Measurements from ENCODE around the gene SEC14L1.

SEC14L1 gene

GRCh38 chr17:77217123-77217522, 76.4 kb downstream of the SEC14L1 start:
- DNase-seq = no peak

- no peak for DNase-seq
Observed at GRCh38 chr17:77217566-77217965, 76.8 kb downstream of the SEC14L1 start.

DNA sequence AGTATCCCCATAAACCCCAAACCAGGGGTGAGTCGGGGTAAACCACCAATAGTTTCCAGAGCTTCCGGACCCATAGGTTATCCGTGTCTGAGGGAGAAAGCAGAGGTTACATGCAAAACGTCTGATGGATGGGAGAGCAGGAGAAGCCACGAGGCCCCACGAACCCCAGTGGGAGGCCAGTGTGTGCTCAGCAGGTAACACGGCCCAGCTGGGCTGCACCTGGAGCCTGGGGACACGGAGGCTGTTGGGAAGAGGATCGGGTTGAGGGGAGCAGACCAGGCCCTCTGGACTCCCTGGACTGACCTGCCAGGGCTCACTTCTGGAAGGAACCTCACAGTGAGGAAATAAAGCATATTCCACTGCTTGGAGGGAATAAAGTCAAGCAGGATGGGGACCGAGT, 78.1 kb downstream of the SEC14L1 start:
- DNase-seq = no peak

- DNase-seq = no peak
Observed at GRCh38 chr17:77222356-77222755, 81.6 kb downstream of the SEC14L1 start.

- DNase-seq = no peak
Observed at GRCh38 chr17:77223642-77224420, 83.1 kb downstream of the SEC14L1 start.

GRCh38 chr17:77225265-77225664, 84.5 kb downstream of the SEC14L1 start:
- no peak for DNase-seq

DNA sequence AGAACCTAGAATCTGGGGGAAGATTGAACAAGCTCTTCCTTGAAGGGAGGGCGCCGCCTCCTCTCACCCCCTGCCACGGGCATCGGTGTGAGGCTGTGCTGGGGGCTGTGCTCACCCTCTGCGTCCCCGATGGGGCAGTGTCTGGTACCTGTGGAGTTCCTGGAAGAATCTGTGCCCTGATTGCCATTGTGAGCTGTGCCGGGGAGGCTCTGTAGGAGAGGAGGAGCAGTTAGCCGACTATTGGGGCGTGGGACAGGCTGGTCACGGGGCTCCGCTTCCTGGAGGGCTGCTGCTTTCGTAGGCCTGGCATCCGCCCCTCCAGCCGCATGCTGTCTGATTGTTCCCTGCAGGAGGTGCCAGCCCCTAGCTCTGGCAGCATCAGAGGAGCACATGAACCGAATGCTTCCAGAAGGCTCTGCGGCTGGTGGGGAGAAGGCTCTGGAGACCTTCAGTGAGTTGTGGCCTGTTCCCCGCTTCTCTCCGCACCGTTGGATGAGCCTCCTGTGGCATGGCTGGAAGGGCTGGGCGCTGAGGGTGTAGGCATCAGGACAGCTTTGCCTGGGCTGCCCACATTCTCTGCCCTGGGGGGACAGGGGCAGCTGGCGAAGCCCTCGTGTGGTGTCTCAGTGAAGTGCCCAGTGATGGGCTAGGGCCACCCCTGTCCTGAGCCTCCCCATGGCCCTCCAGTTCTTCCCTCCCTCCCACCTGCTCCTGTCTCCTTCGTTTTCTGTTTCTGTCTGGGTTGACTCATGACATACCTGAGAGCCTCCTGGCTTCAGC, 86.9 kb downstream of the SEC14L1 start:
- no peak for DNase-seq

GRCh38 chr17:77228241-77228752, 87.5 kb downstream of the SEC14L1 start:
- no peak for DNase-seq

- no peak for DNase-seq
Observed at GRCh38 chr17:77228816-77229215, 88.0 kb downstream of the SEC14L1 start.

- no peak for DNase-seq
Observed at GRCh38 chr17:77229786-77230435, 89.1 kb downstream of the SEC14L1 start.

- no peak for DNase-seq
Observed at GRCh38 chr17:77230436-77230830, 89.7 kb downstream of the SEC14L1 start.

GRCh38 chr17:77231076-77231871, 90.5 kb downstream of the SEC14L1 start:
- DNase-seq = no peak

DNA sequence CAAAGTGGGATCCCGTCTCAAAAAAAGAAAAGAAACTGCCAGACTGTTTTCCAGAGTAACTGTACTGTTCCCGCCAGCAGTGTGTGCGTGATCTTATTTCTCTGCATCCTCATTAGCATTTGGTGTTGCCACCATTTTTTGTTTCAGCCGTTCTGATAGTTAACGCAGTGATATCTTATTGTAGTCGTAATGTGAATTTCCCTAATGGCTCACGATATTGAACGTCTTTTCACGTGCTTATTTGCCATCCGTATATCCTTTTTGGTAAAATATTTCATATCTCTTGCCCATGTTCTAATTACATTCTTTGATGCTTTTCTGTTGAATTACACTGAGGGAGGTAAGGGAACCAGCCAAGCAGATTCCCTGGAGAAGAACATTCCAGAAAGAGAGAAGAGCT, 92.4 kb downstream of the SEC14L1 start:
- no peak for DNase-seq

GRCh38 chr17:77233635-77234334, 93.0 kb downstream of the SEC14L1 start:
- DNase-seq = no peak

DNA sequence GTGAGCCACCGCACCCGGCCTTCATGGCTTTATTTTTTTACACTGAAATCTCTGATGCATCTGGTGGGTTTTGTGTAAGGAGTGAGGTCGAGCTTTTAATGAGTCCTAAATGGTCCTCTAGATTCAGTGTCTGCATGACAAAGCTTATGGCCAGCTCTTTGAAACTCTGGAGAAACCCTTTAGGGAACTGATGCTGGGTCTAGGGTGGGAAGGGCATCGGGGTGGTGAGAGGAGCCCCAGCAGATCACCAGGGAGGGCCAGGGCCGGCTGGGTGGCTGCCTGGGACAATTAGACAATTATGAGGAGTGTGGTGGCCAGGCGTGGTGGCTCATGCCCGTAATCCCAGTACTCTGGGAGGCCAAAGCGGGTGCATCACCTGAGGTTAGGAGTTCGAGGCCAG, 93.9 kb downstream of the SEC14L1 start:
- no peak for DNase-seq

DNA sequence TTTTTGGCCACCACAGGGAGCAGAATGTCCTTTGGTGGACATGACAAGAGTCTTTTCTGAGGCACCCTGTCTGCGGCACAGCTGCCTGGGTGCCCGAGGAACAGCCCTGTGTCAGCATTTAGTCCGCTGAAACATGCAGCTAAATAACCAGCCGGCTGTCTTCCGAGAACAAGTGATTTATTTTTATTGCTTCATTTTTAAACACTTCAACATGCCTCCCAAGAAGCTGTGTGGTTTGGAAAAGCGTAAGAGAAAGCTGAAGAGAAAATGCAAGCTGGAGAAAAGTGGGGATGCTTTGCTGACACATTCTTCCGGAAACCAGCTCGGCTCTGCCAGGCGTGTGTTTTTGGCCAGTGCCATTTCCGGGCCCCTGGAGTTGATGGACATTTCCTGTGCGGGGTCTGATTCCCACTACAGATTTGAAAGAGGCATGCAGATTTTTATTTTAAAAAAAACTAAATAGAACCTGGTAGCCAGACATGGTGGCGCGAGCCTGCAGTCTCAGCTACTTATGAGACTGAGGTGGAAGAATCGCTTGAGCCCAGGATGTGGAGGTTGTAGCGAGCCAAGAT, 94.7 kb downstream of the SEC14L1 start:
- DNase-seq = no peak

DNA sequence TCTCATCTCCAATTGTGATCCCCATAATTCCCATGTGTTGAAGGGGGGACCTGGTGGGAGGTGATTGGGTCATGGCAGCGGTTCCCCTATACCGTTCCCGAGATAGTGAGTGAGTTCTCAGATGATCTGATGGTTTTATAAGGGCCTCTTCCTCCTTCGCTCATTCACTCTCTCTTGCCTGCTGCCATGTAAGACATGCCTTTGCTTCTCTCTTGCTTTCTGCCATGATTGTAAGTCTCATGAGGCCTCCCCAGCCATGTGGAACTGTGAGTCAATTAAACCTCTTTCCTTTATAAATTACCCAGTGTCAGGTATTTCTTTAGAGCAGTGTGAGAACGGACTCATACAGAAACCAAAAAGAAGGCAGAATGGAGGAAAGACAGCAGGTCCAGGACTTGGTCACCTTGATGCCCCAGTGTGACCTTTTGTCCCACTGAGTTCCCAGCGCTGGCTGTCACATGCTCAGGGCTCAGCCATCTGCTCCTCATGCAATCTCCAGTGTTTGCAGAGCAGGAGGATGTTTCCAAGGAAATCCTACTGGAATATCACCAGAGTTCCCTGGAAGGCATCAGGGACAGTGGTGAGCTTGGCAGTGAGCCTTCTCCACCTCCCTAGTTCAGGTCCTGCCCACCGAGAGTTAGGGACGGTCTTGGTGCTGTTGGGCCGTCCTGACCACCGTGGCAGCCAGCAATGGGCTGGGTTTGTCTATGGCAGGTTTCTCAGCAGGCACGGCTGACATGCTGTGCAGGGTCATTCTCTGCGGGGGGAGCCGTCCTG, 96.7 kb downstream of the SEC14L1 start:
- DNase-seq = peak; percentile 70

DNA sequence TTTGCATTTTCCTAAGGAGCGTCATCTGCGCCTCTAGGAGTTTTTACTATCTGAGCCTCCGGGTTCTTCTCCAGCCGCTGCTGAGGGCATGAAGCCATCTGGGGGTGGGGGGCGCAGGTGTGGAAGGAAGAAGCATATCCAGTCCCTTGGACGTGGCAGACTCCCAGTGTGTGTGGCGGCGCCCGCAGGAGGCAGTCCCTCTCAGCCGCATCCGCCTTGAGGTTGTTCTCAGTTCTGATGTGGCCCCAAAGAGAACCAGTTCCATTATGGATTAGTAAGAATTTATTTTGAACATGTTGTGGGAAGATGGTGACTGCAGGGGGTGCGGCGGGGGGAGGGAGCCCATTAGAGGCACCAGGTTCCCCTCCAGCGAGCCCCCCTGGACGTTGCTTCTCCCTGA, 100.2 kb downstream of the SEC14L1 start:
- no peak for DNase-seq

GRCh38 chr17:77242118-77242851, 101.5 kb downstream of the SEC14L1 start:
- DNase-seq = peak; percentile 55

All from NCI-H2171 treated with DMSO at 0.1 percent for 48 hours (cell line).